Peyer's patch (tissue), 4 donors: ENCODE data around the gene EYA4. TPM values are rescaled to one million over a fixed set of nuclear protein-coding genes. Genes with fewer than 3 reads are reported as not detected.
A peak's percentile ranks its signal among the peaks of the same experiment; 100 is the strongest.
"Not testable (repeated sequence)": the region's sequence is repeated elsewhere in the genome, so short reads cannot be mapped to it uniquely, and the experiment has no call there.

ENCODE experiments used
- DNase-seq, 3 donors: peaks; one replicate each; pipeline ENCODE4 v3.0.0-alpha.2; 2017 to 2019
- H3K27ac ChIP-seq, 4 donors: fragments of 200-600 bp; sonication (generic); one replicate each; pipeline ENCODE4 v1.5.1; 2016 to 2019
- H3K27me3 ChIP-seq, 2 donors: fragments of 200-600 bp; sonication (generic); one replicate each; pipeline ENCODE4 v1.5.1; 2019
- H3K36me3 ChIP-seq, 3 donors: fragments of 200-600 bp; sonication (generic); one replicate each; pipeline ENCODE4 v1.5.1; 2016 to 2019
- H3K4me1 ChIP-seq, 4 donors: fragments of 200-600 bp; sonication (generic); one replicate each; pipeline ENCODE4 v1.5.1; 2016 to 2019
- H3K4me3 ChIP-seq, 4 donors: fragments of 200-600 bp; sonication (generic); 1 replicate in 3 of 4; 2 replicates in 1 of 4; pipeline ENCODE4 v1.5.1; 2016 to 2019; ENCODE audit warnings: mild to moderate bottlenecking in 1 of 4
- H3K9me3 ChIP-seq, 4 donors: fragments of 200-600 bp; sonication (generic); one replicate each; pipeline ENCODE4 v1.5.1; 2016 to 2019; ENCODE audit warnings: mild to moderate bottlenecking in 1 of 4
- CTCF ChIP-seq, 6 experiments: fragments of 450-650 bp in 4 of 6; fragments of 200-600 bp in 2 of 6; sonication (generic) in 1 of 6; IDR thresholded peaks; one replicate each; pipeline ENCODE4 v1.5.1; 2017 to 2019; ENCODE audit warnings: antibody characterized with exemption in 6 of 6, mild to moderate bottlenecking in 3 of 6, moderate library complexity in 1 of 6
- POLR2A ChIP-seq, 2 donors: fragments of 450-650 bp; IDR thresholded peaks; one replicate each; pipeline ENCODE4 v1.5.1; 2017; ENCODE audit warnings: antibody characterized with exemption in 2 of 2, mild to moderate bottlenecking in 2 of 2, moderate library complexity in 2 of 2
- total RNA-seq, 4 donors: library from RNA; depleted of rRNA; stranded (reverse); fragments of >200 nt; gene quantifications; one replicate each; pipeline ENCODE4 v1.1.0, GENCODE V29; 2016

EYA4 gene
- total RNA-seq, 4 donors from 2014 or later, result 0.19 to 3.3 (median 1.3) TPM; not detected in 1

DNA sequence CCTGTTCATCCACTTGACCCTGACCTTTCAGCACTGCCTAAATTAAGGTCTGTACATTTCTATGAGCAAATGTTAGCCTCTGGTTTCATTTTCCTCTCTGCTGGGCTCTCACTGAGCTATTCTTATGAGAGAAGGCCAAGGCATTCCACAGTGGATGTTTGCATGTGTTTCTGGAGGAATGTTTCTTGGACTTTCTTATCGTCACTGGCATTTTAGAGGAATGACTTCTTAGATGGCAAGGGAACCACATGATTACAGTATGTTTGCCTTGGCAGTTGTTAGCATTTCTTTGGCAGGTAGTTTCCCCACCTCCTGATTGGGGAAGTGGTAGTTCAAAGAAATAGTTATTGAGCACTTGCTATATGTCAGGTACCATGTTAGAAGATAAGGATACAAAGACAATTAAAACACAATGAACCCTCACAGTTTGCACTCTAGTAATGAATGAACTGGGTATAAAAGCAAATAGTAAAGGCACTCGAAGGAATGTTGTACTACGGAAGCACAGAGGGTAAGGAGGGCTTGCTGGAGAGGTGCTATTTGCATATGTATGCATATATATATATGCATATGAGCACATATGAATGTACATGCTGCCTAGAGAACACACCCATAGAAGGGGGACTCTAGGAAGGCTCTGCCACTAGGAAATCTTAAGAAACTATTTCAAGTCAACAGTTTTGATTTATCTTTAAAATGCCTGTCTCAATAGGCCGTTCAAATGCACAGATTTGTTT, 307.4 kb downstream of the EYA4 start:
- DNase-seq, result no peak
- Histone ChIP-seq H3K27ac (no peak overlapping the region), H3K36me3 (no peaks in the 10 kb centered on the region), H3K4me3 (no peak overlapping the region), H3K9me3 (no peaks in the 10 kb centered on the region), H3K27me3 (no peaks in the 10 kb centered on the region), H3K4me1 (no peaks in the 10 kb centered on the region)
- TF ChIP-seq CTCF (IDR thresholded peaks at IDR 0.05) (no peak), POLR2A (IDR thresholded peaks at IDR 0.05) (no peak)

- Histone ChIP-seq H3K9me3 (no peaks in the 10 kb centered on the region), H3K4me1 (no peaks in the 10 kb centered on the region), H3K4me3 (no peak overlapping the region), H3K27ac (no peak overlapping the region), H3K27me3 (no peaks in the 10 kb centered on the region), H3K36me3 (no peaks in the 10 kb centered on the region)
- no peak for DNase-seq
- no peak for TF ChIP-seq POLR2A (IDR thresholded peaks at IDR 0.05)
These were observed 308.2 kb downstream of the EYA4 start for GRCh38 chr6:133549371-133549801.

DNA sequence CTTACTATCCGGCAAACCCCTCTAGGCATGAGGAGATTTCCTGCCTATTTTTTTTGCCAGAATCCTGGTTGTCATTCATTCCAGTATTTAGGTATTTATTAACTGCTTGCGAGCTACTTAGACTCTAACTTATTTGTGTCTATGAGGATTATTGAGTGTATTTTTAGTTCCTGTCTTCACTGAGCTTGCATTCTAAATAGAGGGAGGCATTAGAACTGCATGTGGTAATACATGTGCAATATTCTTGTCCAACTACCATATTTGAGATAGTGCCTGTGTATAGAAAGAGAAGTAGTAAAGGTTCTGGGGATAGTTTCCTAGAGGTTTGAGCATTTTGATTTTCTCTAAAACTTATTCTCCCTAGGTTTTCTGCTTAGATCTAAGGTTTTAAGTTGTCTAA, 308.9 kb downstream of the EYA4 start:
- H3K27me3 ChIP-seq, result no peaks in the 10 kb centered on the region
- H3K9me3 ChIP-seq, result no peaks in the 10 kb centered on the region
- TF ChIP-seq CTCF (IDR thresholded peaks at IDR 0.05) (no peak), POLR2A (IDR thresholded peaks at IDR 0.05) (no peak)
- no peaks in the 10 kb centered on the region for H3K4me1 ChIP-seq
- no peak overlapping the region for H3K27ac ChIP-seq
- no peak for DNase-seq
- no peak overlapping the region for H3K4me3 ChIP-seq
- no peaks in the 10 kb centered on the region for H3K36me3 ChIP-seq

GRCh38 chr6:133551436-133551835, 310.3 kb downstream of the EYA4 start:
- no peak for DNase-seq
- Histone ChIP-seq H3K4me1 (no peaks in the 10 kb centered on the region), H3K36me3 (no peaks in the 10 kb centered on the region), H3K27ac (peak overlapping the region in 1 of 4 donors; percentile 17), H3K9me3 (no peaks in the 10 kb centered on the region), H3K27me3 (no peaks in the 10 kb centered on the region), H3K4me3 (no peak overlapping the region)
- no peak for TF ChIP-seq POLR2A (IDR thresholded peaks at IDR 0.05)
- TF ChIP-seq CTCF (IDR thresholded peaks at IDR 0.05), result no peak

- H3K27ac ChIP-seq, result peak overlapping the region in 1 of 4 donors; percentile 17
- H3K4me3 ChIP-seq, result no peak overlapping the region
- H3K9me3 ChIP-seq, result no peaks in the 10 kb centered on the region
- DNase-seq, result no peak
- H3K27me3 ChIP-seq, result no peaks in the 10 kb centered on the region
- H3K4me1 ChIP-seq, result no peaks in the 10 kb centered on the region
- TF ChIP-seq POLR2A (IDR thresholded peaks at IDR 0.05) (no peak), CTCF (IDR thresholded peaks at IDR 0.05) (no peak)
- no peaks in the 10 kb centered on the region for H3K36me3 ChIP-seq
These were observed 310.7 kb downstream of the EYA4 start for GRCh38 chr6:133551847-133552341.

DNA sequence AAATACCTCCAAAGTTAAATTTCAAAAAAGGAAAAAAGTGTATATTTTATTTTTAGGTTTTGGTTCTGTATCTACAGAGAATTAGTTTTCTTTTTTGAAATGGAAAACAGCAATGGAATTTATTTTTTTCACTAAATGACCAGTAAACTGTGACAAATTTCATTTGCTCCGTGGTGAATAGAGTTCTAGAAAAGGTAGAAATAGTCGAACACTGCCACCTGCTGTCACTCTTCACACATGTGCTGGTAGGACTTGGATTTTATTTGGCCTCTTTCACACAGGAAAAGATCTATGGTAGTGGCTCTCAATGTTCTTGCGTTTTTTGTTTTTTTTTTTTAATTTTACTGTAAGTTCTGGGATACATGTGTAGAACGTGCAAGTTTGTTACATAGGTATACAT, 312.5 kb downstream of the EYA4 start:
- H3K27me3 ChIP-seq, result no peaks in the 10 kb centered on the region
- no peaks in the 10 kb centered on the region for H3K36me3 ChIP-seq
- H3K4me3 ChIP-seq, result no peak overlapping the region
- peak in 4 of 6 experiments; percentile 35 to 58 (median 50) for TF ChIP-seq CTCF (IDR thresholded peaks at IDR 0.05)
- no peak for TF ChIP-seq POLR2A (IDR thresholded peaks at IDR 0.05)
- no peaks in the 10 kb centered on the region for H3K4me1 ChIP-seq
- DNase-seq, result peak in 1 of 3 donors; percentile 51
- no peaks in the 10 kb centered on the region for H3K9me3 ChIP-seq
- H3K27ac ChIP-seq, result no peak overlapping the region

DNA sequence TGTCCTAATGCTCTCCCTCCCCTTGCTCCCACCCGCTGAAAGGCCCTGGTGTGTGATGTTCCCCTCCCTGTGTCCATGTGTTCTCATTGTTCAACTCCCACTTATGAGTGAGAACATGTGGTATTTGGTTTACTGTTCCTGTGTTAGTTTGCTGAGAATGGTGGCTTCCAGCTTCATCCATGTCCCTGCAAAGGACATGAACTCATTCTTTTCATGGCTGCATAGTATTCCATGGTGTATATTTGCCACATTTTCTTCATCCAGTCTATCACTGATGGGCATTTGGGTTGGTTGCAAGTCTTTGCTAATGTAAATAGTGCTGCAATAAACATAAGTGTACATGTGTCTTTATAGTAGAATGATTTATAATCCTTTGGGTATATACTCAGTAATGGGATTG, 313.0 kb downstream of the EYA4 start:
- not testable (repeated sequence) for H3K36me3 ChIP-seq, H3K4me3 ChIP-seq, DNase-seq, H3K27me3 ChIP-seq, H3K9me3 ChIP-seq, H3K4me1 ChIP-seq, H3K27ac ChIP-seq
